ENCODE data around the gene NKAIN1. TPM values are rescaled to one million over a fixed set of nuclear protein-coding genes. Genes with fewer than 3 reads are reported as not detected.

The NKAIN1 gene
- total and polyA plus RNA-seq, 5 experiments from 2014 or later = not detected

DNA sequence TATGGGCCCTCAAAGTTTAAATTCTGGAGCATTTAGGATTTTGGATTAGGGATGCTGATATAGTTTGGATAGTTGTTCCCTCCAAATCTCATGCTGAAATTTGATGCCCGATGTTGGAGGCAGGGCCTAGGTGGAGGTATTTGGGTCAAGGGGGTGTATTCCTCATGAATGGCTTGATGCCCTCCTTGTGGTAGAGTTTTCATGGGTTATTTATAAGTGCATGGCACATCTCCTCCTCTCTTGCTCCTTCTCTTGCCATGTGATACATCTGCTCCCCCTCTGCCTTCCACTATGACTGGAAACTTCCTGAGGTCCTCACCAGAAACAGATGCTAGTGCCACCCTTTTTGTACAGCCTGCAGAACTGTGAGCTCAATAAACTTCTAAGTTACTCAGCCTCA, 17.5 kb upstream of the NKAIN1 start:
- Mint-ChIP-seq H3K36me3 (peaks cover 3 to 60% (median 23%) of the 10 kb centered on the region in 3 donors), H3K4me3 (no peak overlapping the region), H3K4me1 (no peaks in the 10 kb centered on the region), H3K27ac (no peak overlapping the region), H3K27me3 (no peaks in the 10 kb centered on the region), H3K9me3 (no peaks in the 10 kb centered on the region)
- no peak for ATAC-seq
- POLR2A ChIA-PET = no interaction called here
- DNase-seq = no peak

DNA sequence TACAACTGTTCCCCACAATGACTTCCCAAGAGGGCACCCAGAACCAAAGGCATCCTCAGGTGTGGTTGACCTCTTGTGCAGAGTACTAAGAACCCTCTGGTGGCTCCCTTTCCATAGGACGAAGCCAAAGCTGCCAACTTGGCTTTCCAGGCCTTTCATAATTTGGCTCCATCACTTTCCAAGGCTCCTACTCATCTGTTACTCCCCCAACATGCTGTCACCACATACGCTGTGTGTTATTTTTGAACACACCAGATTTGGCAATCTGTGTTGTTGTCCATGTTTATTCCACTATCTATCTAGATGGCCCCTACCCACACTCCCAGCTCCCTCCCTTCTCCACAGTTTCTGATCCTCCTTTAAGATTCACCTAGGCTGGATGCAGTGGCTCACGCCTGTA, 10.2 kb upstream of the NKAIN1 start:
- Mint-ChIP-seq H3K4me1 (no peaks in the 10 kb centered on the region), H3K9me3 (no peaks in the 10 kb centered on the region), H3K4me3 (no peak overlapping the region), H3K27me3 (no peaks in the 10 kb centered on the region), H3K27ac (no peak overlapping the region), H3K36me3 (peaks cover 0 to 2% (median 0%) of the 10 kb centered on the region in 3 donors)
- DNase-seq (no peak), ATAC-seq (no peak)
- POLR2A ChIA-PET = no interaction called here

- H3K27ac Mint-ChIP-seq = no peak overlapping the region
- ATAC-seq (no peak), DNase-seq (no peak)
- H3K4me1 Mint-ChIP-seq = no peaks in the 10 kb centered on the region
- H3K9me3 Mint-ChIP-seq = no peaks in the 10 kb centered on the region
- H3K36me3 Mint-ChIP-seq = no peaks in the 10 kb centered on the region
- H3K27me3 Mint-ChIP-seq = no peaks in the 10 kb centered on the region
- H3K4me3 Mint-ChIP-seq = no peak overlapping the region
- POLR2A ChIA-PET = interaction anchor here (0.6 kb wide), 1 partner anchor 18 kb away, joined by 3 read pairs; no protein-coding TSS in a partner anchor
Observed at GRCh38 chr1:31248276-31248675, 8.6 kb upstream of the NKAIN1 start.

DNA sequence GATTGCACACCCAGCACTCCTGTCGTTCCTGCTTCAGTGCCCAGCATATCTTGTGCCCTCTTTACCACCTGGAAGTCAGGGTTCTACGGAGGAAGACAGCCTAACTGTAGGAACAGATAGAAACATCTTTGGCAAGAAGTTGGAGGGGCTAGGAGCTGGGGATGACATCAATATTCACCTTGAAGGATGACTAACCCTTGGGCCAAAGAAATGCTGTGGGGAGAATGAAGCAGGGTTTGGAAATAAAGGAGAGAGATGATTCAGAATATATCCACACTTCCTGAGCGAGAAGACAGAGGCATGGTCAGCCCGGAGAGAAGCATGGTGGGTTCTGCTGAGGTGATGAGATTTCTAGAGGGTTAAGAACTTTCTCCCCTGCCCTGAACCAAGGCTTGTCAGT, 4.6 kb upstream of the NKAIN1 start:
- Mint-ChIP-seq H3K36me3 (peaks cover 0 to 4% (median 0%) of the 10 kb centered on the region in 3 donors), H3K4me3 (no peak overlapping the region), H3K27me3 (peaks cover 6 to 18% (median 13%) of the 10 kb centered on the region in 5 donors), H3K4me1 (peaks cover 4 to 15% (median 9%) of the 10 kb centered on the region in 4 donors), H3K9me3 (no peaks in the 10 kb centered on the region), H3K27ac (no peak overlapping the region)
- POLR2A ChIA-PET = no interaction called here
- DNase-seq (no peak), ATAC-seq (no peak)

- Mint-ChIP-seq H3K27me3 (peaks cover 6 to 24% (median 17%) of the 10 kb centered on the region in 5 donors), H3K4me3 (no peak overlapping the region), H3K4me1 (peaks cover 8 to 21% (median 14%) of the 10 kb centered on the region in 4 donors), H3K36me3 (peaks cover 0 to 4% (median 0%) of the 10 kb centered on the region in 3 donors), H3K9me3 (no peaks in the 10 kb centered on the region), H3K27ac (no peak overlapping the region)
- ATAC-seq (no peak), DNase-seq (no peak)
- POLR2A ChIA-PET = no interaction called here
Observed at GRCh38 chr1:31243501-31244286, 4.0 kb upstream of the NKAIN1 start.

DNA sequence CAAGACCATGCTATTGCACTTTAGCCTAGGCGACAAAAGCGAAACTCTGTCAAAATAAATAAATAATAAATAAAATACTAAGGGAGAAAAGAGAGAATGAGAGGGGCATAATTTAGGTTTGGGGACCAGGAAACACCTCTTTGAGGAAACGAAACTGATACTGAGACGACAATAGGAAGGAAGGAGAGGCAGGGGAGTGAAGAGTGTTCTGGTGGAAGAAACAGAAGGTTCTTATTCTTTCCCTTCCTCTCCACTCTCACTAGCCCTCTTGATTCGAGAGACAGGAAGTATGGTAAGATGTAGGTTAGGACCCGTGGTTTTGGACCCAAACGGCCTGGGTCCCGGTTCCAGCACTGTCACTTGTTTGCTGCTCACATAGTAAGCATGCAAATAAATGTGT, 1.6 kb upstream of the NKAIN1 start:
- no peak overlapping the region for H3K27ac Mint-ChIP-seq
- H3K4me3 Mint-ChIP-seq = peak overlapping the region in 1 of 10 donors; percentile 14
- ATAC-seq = no peak
- peaks cover 14 to 43% (median 35%) of the 10 kb centered on the region in 5 donors for H3K27me3 Mint-ChIP-seq
- no peaks in the 10 kb centered on the region for H3K9me3 Mint-ChIP-seq
- H3K36me3 Mint-ChIP-seq = peaks cover 0 to 4% (median 0%) of the 10 kb centered on the region in 3 donors
- peaks cover 8 to 21% (median 17%) of the 10 kb centered on the region in 4 donors for H3K4me1 Mint-ChIP-seq
- POLR2A ChIA-PET = no interaction called here
- DNase-seq = no peak

DNA sequence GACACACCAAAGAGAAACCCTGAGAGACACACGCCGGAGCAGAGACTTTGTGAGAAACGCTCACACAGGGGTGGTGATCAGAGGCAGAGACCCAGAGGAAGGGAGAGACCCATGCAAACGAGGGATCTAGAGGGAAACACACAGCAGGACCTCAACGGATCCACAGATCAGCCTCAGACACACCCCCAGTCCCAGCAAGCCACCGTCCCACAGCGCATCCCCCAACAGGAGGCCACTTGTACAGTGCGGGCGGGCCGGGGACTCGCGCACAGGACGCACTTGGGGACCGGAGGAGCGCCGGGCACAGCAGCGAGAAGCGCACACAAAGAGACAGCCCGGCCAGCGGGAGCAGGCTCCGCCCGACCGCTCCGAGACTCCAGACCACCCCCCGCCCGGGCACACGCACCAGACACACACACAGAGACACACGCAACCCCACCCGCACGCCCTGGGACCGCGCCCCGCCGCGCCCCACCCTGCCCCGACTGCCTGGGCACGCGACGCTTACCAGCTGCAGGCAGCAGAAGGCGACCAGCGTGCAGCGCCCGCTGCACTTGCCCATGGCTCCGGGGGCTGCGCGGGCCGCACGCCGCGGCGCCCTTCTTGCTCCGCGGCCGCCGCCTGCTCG, 587 bp downstream of the NKAIN1 start:
- Mint-ChIP-seq H3K9me3 (no peaks in the 10 kb centered on the region), H3K36me3 (peaks cover 0 to 4% (median 0%) of the 10 kb centered on the region in 3 donors), H3K27ac (peak overlapping the region in 1 of 10 donors; percentile 50), H3K4me3 (peak overlapping the region in 9 of 10 donors; percentile 8 to 77 (median 52)), H3K4me1 (peaks cover 8 to 21% (median 17%) of the 10 kb centered on the region in 4 donors), H3K27me3 (peaks cover 24 to 66% (median 49%) of the 10 kb centered on the region in 5 donors)
- ATAC-seq = peak in 1 of 2 donors; percentile 30
- POLR2A ChIA-PET = no interaction called here
- no peak for DNase-seq

DNA sequence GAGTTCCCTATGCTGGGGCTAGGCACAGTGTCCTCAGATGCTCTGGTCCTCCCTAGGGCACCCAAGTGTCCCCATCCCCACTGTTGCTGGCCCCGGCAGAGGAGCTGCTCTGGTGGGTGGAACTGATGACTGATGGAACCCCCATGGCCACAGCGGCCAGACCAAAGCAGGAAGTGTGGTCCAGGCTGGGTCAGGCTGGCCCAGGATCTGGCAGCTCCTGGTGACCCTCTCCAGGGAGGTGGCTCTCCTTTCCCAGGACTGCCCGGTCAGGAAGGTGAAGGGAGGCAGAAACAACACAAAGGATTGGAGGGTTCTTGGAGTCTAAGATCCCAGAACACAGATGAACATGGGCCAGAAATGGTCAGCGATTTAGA, 1.1 kb downstream of the NKAIN1 start:
- Mint-ChIP-seq H3K27ac (peak overlapping the region in 1 of 10 donors; percentile 50), H3K36me3 (peaks cover 0 to 4% (median 0%) of the 10 kb centered on the region in 3 donors), H3K27me3 (peaks cover 24 to 71% (median 49%) of the 10 kb centered on the region in 5 donors), H3K4me3 (peak overlapping the region in 8 of 10 donors; percentile 20 to 77 (median 53)), H3K9me3 (no peaks in the 10 kb centered on the region), H3K4me1 (peaks cover 8 to 21% (median 17%) of the 10 kb centered on the region in 4 donors)
- ATAC-seq (no peak), DNase-seq (no peak)
- POLR2A ChIA-PET = no interaction called here

DNA sequence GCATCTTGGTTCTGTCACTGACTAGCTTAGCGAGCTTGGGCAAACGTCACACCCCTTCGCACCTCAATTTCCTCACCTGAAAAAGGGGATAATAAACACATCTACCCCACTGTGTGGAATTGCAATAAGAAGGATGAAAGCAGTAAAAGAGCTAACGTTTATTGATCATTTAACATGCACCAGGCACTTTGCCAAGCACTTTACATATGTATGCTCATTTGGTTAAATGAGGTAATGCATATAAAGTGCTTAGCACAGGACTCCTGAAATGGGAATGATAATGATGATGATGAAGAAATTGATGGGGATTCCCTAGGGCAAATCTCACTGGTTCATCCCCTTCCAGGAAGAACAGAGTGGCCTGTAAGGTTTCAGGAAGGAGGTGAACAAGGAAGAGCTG, 4.8 kb downstream of the NKAIN1 start:
- POLR2A ChIA-PET = no interaction called here
- DNase-seq = no peak
- no peaks in the 10 kb centered on the region for H3K9me3 Mint-ChIP-seq
- peaks cover 17 to 61% (median 36%) of the 10 kb centered on the region in 5 donors for H3K27me3 Mint-ChIP-seq
- H3K36me3 Mint-ChIP-seq = no peaks in the 10 kb centered on the region
- H3K4me1 Mint-ChIP-seq = peaks cover 5 to 9% (median 7%) of the 10 kb centered on the region in 4 donors
- ATAC-seq = no peak
- H3K4me3 Mint-ChIP-seq = no peak overlapping the region
- no peak overlapping the region for H3K27ac Mint-ChIP-seq

DNA sequence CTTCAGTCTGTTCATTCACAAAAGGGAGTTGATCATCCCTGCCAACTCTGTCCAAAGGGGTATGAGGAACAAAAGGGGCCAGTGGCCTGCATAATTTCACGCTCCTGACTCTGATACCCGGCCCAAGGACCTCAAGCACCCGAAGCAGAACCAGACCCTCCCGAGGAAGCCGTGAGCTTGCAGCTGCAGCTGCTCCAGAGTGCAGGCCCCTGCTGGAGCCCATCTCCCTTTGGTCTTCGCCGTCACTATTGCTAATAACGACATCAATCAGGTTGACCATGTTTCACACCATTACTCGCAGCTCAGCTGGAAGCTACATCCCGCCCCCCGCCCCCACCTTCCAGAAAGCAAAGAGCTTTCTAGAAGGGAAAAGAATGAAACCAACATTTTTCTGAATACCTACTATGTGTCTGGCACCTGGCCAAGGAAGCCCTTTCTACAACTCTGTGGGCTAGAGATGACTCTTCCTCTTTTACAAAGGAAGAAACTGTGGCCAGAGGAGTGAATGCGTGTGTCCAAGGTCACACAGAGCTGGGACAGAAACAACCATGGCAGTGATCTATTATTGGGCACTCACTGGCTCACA, 5.5 kb downstream of the NKAIN1 start:
- ATAC-seq (no peak), DNase-seq (no peak)
- Mint-ChIP-seq H3K27me3 (peaks cover 17 to 59% (median 36%) of the 10 kb centered on the region in 5 donors), H3K27ac (no peak overlapping the region), H3K4me1 (peaks cover 5 to 9% (median 7%) of the 10 kb centered on the region in 4 donors), H3K4me3 (no peak overlapping the region), H3K36me3 (no peaks in the 10 kb centered on the region), H3K9me3 (no peaks in the 10 kb centered on the region)
- POLR2A ChIA-PET = no interaction called here

DNA sequence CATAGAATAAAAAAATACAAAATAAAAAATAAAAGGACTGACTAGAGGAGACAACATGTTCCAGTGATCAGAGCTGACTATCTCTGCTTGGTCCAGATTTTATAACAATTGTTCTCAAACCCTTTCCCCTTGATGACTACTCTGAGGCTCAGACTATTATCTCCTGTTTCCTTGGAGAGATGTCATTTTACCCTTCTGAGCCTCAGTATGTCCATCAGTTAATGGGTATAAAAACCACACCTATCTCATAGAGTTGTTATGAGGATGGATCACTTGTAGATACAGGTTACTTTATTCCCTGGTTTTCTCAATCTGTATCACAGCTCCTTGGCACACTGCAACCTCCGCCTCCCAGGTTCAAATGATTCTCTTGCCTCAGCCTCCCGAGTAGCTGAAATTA, 7.0 kb downstream of the NKAIN1 start:
- no peaks in the 10 kb centered on the region for H3K4me1 Mint-ChIP-seq
- no peak overlapping the region for H3K27ac Mint-ChIP-seq
- no peak overlapping the region for H3K4me3 Mint-ChIP-seq
- POLR2A ChIA-PET = no interaction called here
- no peaks in the 10 kb centered on the region for H3K9me3 Mint-ChIP-seq
- DNase-seq = no peak
- no peaks in the 10 kb centered on the region for H3K36me3 Mint-ChIP-seq
- ATAC-seq = no peak
- H3K27me3 Mint-ChIP-seq = peaks cover 14 to 44% (median 23%) of the 10 kb centered on the region in 5 donors

- ATAC-seq (no peak), DNase-seq (no peak)
- Mint-ChIP-seq H3K36me3 (no peaks in the 10 kb centered on the region), H3K9me3 (no peaks in the 10 kb centered on the region), H3K27me3 (peaks cover 11 to 39% (median 21%) of the 10 kb centered on the region in 5 donors), H3K27ac (no peak overlapping the region), H3K4me3 (no peak overlapping the region), H3K4me1 (no peaks in the 10 kb centered on the region)
- POLR2A ChIA-PET = no interaction called here
Observed at GRCh38 chr1:31231802-31232201, 7.9 kb downstream of the NKAIN1 start.

GRCh38 chr1:31230378-31230777, 9.3 kb downstream of the NKAIN1 start:
- POLR2A ChIA-PET = interaction anchor here (0.7 kb wide), 1 partner anchor 18 kb away, joined by 3 read pairs; no protein-coding TSS in a partner anchor
- H3K27ac Mint-ChIP-seq = no peak overlapping the region
- no peaks in the 10 kb centered on the region for H3K36me3 Mint-ChIP-seq
- DNase-seq (no peak), ATAC-seq (no peak)
- H3K4me1 Mint-ChIP-seq = no peaks in the 10 kb centered on the region
- H3K27me3 Mint-ChIP-seq = peaks cover 5 to 25% (median 12%) of the 10 kb centered on the region in 5 donors
- no peaks in the 10 kb centered on the region for H3K9me3 Mint-ChIP-seq
- no peak overlapping the region for H3K4me3 Mint-ChIP-seq
